HFFc6 (cell line): ENCODE measurements around the gene RBM33. TPM values are rescaled to one million over a fixed set of nuclear protein-coding genes. Genes with fewer than 3 reads are reported as not detected.

ENCODE experiments used
- DNase-seq: peaks from one replicate; pipeline ENCODE4 v3.0.0-alpha.2; 2018
- H3K27ac Mint-ChIP-seq: 2 replicates; pipeline ENCODE4 v1.8.0; 2020; ENCODE audit warnings: mild to moderate bottlenecking, mixed read lengths
- H3K27me3 Mint-ChIP-seq: 2 replicates; pipeline ENCODE4 v1.8.0; 2021; ENCODE audit warnings: mild to moderate bottlenecking, moderate library complexity, mixed read lengths; ENCODE audit not compliant: insufficient read depth
- H3K36me3 Mint-ChIP-seq: 2 replicates; pipeline ENCODE4 v1.8.0; 2021; ENCODE audit warnings: low read depth, mixed read lengths
- H3K4me1 Mint-ChIP-seq: 2 replicates; pipeline ENCODE4 v1.8.0; 2020; ENCODE audit warnings: low read depth, mixed read lengths
- H3K4me3 Mint-ChIP-seq: 2 replicates; pipeline ENCODE4 v1.8.0; 2020; ENCODE audit warnings: mild to moderate bottlenecking, moderate library complexity, mixed read lengths
- H3K9me3 Mint-ChIP-seq: 2 replicates; pipeline ENCODE4 v1.8.0; 2020; ENCODE audit warnings: mild to moderate bottlenecking, mixed read lengths
- CTCF ChIP-seq: fragments of 200-600 bp; sonication (generic); IDR thresholded peaks from 2 replicates; pipeline ENCODE4 v1.5.0; 2021; ENCODE audit warnings: antibody characterized with exemption, mild to moderate bottlenecking
- total RNA-seq, 6 experiments: library from RNA; stranded (reverse); fragmentation: NEBNext Ultra II Directional; extraction: Animal tissue kit (Norgen Biotek cat#: 25700); gene quantifications; 2 replicates in 1 of 6; 3 replicates in 5 of 6; pipeline ENCODE4 v1.2.3, GENCODE V29; 2021

Gene RBM33
- total RNA-seq, 6 experiments from 2014 or later = 31.5 to 38.9 (median 34.5) TPM

GRCh38 chr7:155625557-155625956 lies 18.9 kb upstream of the RBM33 start:
- Mint-ChIP-seq H3K4me1 (no peaks in the 10 kb centered on the region), H3K4me3 (no peak overlapping the region), H3K27me3 (peaks cover 24% of the 10 kb centered on the region)

GRCh38 chr7:155629171-155629570 lies 15.3 kb upstream of the RBM33 start:
- Mint-ChIP-seq H3K9me3 (peaks cover 15% of the 10 kb centered on the region), H3K4me1 (no peaks in the 10 kb centered on the region), H3K27me3 (peaks cover 9% of the 10 kb centered on the region; the same call in 1 of the 2 replicates), H3K27ac (no peak overlapping the region), H3K4me3 (no peak overlapping the region), H3K36me3 (peaks cover 4% of the 10 kb centered on the region)
- no peak for TF ChIP-seq CTCF
- DNase-seq = no peak

More at GRCh38 chr7:155625557-155625956, 18.9 kb upstream of the RBM33 start:
- Mint-ChIP-seq H3K27ac (no peak overlapping the region), H3K9me3 (peaks cover 15% of the 10 kb centered on the region), H3K36me3 (peaks cover 4% of the 10 kb centered on the region)
- no peak for TF ChIP-seq CTCF
- no peak for DNase-seq

- Mint-ChIP-seq H3K27me3 (peaks cover 6% of the 10 kb centered on the region; the same call in 1 of the 2 replicates), H3K9me3 (peaks cover 17% of the 10 kb centered on the region), H3K4me3 (no peak overlapping the region), H3K4me1 (no peaks in the 10 kb centered on the region), H3K27ac (no peak overlapping the region), H3K36me3 (peaks cover 4% of the 10 kb centered on the region)
- no peak for DNase-seq
- TF ChIP-seq CTCF = peak; percentile 53
These were observed 13.3 kb upstream of the RBM33 start for GRCh38 chr7:155631155-155631554.

- no peak overlapping the region for H3K4me3 Mint-ChIP-seq
- DNase-seq = no peak
- H3K36me3 Mint-ChIP-seq = peaks cover 17% of the 10 kb centered on the region
- no peaks in the 10 kb centered on the region for H3K4me1 Mint-ChIP-seq
- no peak overlapping the region for H3K27ac Mint-ChIP-seq
- peaks cover 5% of the 10 kb centered on the region; the same call in 1 of the 2 replicates for H3K27me3 Mint-ChIP-seq
- peaks cover 34% of the 10 kb centered on the region for H3K9me3 Mint-ChIP-seq
- TF ChIP-seq CTCF = no peak
These were observed 8.6 kb upstream of the RBM33 start for GRCh38 chr7:155635817-155636216.

- Mint-ChIP-seq H3K36me3 (peaks cover 31% of the 10 kb centered on the region), H3K4me1 (no peaks in the 10 kb centered on the region), H3K27me3 (peaks cover 4% of the 10 kb centered on the region; the same call in 1 of the 2 replicates), H3K4me3 (no peak overlapping the region), H3K9me3 (peaks cover 34% of the 10 kb centered on the region), H3K27ac (no peak overlapping the region)
- TF ChIP-seq CTCF = no peak
- DNase-seq = no peak
These were observed 7.3 kb upstream of the RBM33 start for GRCh38 chr7:155637155-155637554.

- peaks cover 32% of the 10 kb centered on the region for H3K36me3 Mint-ChIP-seq
- no peak for TF ChIP-seq CTCF
- peaks cover 34% of the 10 kb centered on the region for H3K9me3 Mint-ChIP-seq
- H3K27me3 Mint-ChIP-seq = peaks cover 3% of the 10 kb centered on the region; the same call in 1 of the 2 replicates
- no peak overlapping the region for H3K27ac Mint-ChIP-seq
- no peak overlapping the region for H3K4me3 Mint-ChIP-seq
- H3K4me1 Mint-ChIP-seq = peaks cover 3% of the 10 kb centered on the region
- no peak for DNase-seq
These were observed 6.1 kb upstream of the RBM33 start for GRCh38 chr7:155638366-155638765.
